Epithelial cell of esophagus (primary cell): ENCODE results near the gene IPO13.

Source experiments
- DNase-seq: peaks from one replicate; pipeline ENCODE4 v3.0.0; 2010; ENCODE audit warnings: low read depth
- H3K4me3 ChIP-seq: 2 replicates; pipeline ENCODE4 v1.5.1; 2011; ENCODE audit warnings: mild to moderate bottlenecking, low read length, control low read depth
- CTCF ChIP-seq: IDR thresholded peaks from 2 replicates; pipeline ENCODE4 v1.5.1; 2011; ENCODE audit warnings: low read depth, mild to moderate bottlenecking, low read length, control low read depth, inconsistent platforms; ENCODE audit not compliant: insufficient read depth; ENCODE audit errors: missing control alignments

Gene IPO13

GRCh38 chr1:43971336-43971980 lies 24.7 kb downstream of the IPO13 start:
- TF ChIP-seq CTCF, result no peak
- no peak for DNase-seq
- H3K4me3 ChIP-seq, result no peak overlapping the region

- no peak for DNase-seq
- no peak for TF ChIP-seq CTCF
- peak overlapping the region; percentile 90 for H3K4me3 ChIP-seq
These were observed 27.3 kb downstream of the IPO13 start for GRCh38 chr1:43973981-43974442.

GRCh38 chr1:43974443-43975248 lies 27.9 kb downstream of the IPO13 start, which contains the start of gene ATP6V0B:
Gene ATP6V0B, plus strand, starts transcription at chr1:43974960. Its CDS starts 81 bp downstream, at chr1:43975041.
- TF ChIP-seq CTCF, result peak; percentile 14
- DNase-seq, result peak; percentile 97
- H3K4me3 ChIP-seq, result peak within 1 kb of the TSS; percentile 90

GRCh38 chr1:43975249-43975961 lies 28.7 kb downstream of the IPO13 start:
- peak overlapping the region; percentile 90 for H3K4me3 ChIP-seq
- DNase-seq, result peak; percentile 46
- TF ChIP-seq CTCF, result no peak

- no peak for DNase-seq
- TF ChIP-seq CTCF, result no peak
These were observed 29.3 kb downstream of the IPO13 start for GRCh38 chr1:43976045-43976444.

GRCh38 chr1:43976890-43977289 lies 30.1 kb downstream of the IPO13 start:
- no peak overlapping the region for H3K4me3 ChIP-seq
- no peak for DNase-seq

More at GRCh38 chr1:43976045-43976444, 29.3 kb downstream of the IPO13 start:
- peak overlapping the region; percentile 90 for H3K4me3 ChIP-seq

More at GRCh38 chr1:43976890-43977289, 30.1 kb downstream of the IPO13 start:
- no peak for TF ChIP-seq CTCF
